ENCODE results near the gene HDAC5.

- TF ChIP-seq REST (IDR thresholded peaks at IDR 0.05; ENCODE audit: insufficient replicate concordance, low read depth): no peak
- TF ChIP-seq POLR2AphosphoS5 (IDR thresholded peaks at IDR 0.05; ENCODE audit: low read depth): no peak
Observed at GRCh38 chr17:44130693-44131349, 7.4 kb upstream of the HDAC5 start.
